CD4-positive, alpha-beta T cell (primary cell): Measurements from ENCODE around the gene BIRC5. TPM values are rescaled to one million over a fixed set of nuclear protein-coding genes. Genes with fewer than 3 reads are reported as not detected.

Source experiments
- ATAC-seq: fragments of 200-7000 bp; cut with Tn5 transposase; one replicate; pipeline ENCODE4 v1.10.0; 2022; ENCODE audit warnings: mild to moderate bottlenecking; ENCODE audit not compliant: poor library complexity
- CTCF ChIA-PET: fragments of 350-600 bp; sonication (Branson Sonifier 250); formaldehyde crosslinking; loops from one replicate; lab custom pipeline; 2021; ENCODE audit warnings: antibody characterized with exemption, inconsistent platforms; lab: Charles Lee
- POLR2A ChIA-PET: fragments of 350-600 bp; sonication (Branson Sonifier 250); formaldehyde crosslinking; loops from one replicate; lab custom pipeline; 2021; ENCODE audit warnings: antibody characterized with exemption, inconsistent platforms; lab: Charles Lee
- DNase-seq, 14 experiments: peaks; one replicate each; pipeline ENCODE4 v3.0.0-alpha.2; 2013 to 2020; ENCODE audit warnings: mixed read lengths in 2 of 14
- H3K27ac ChIP-seq, 2 donors: one replicate each; pipeline versions ENCODE4 v1.5.1 to v1.7.0; 2013; ENCODE audit warnings: low read length in 2 of 2, low read depth in 1 of 2, mild to moderate bottlenecking in 1 of 2
- H3K27me3 ChIP-seq, 2 experiments: 1 replicate in 1 of 2; 2 replicates in 1 of 2; pipeline versions ENCODE4 v1.6.1 to v1.7.0; 2013; ENCODE audit warnings: low read length in 2 of 2, control low read depth in 1 of 2, mild to moderate bottlenecking in 1 of 2, moderate library complexity in 1 of 2; ENCODE audit not compliant: insufficient read depth in 2 of 2, control insufficient read depth in 1 of 2
- H3K36me3 ChIP-seq: one replicate; pipeline ENCODE4 v1.6.1; 2013; ENCODE audit warnings: low read length, control low read depth; ENCODE audit not compliant: insufficient read depth
- H3K4me1 ChIP-seq: one replicate; pipeline ENCODE4 v1.6.1; 2013; ENCODE audit warnings: low read length, control low read depth; ENCODE audit not compliant: insufficient read depth
- H3K4me3 ChIP-seq: one replicate; pipeline ENCODE4 v1.5.1; 2013; ENCODE audit warnings: mild to moderate bottlenecking, low read length, moderate library complexity
- H3K9me3 ChIP-seq, 2 experiments: 1 replicate in 1 of 2; 2 replicates in 1 of 2; pipeline versions ENCODE4 v1.6.1 to v1.7.0; 2013; ENCODE audit warnings: low read length in 2 of 2, mild to moderate bottlenecking in 2 of 2, control low read depth in 1 of 2, moderate library complexity in 1 of 2; ENCODE audit not compliant: control insufficient read depth in 1 of 2, insufficient read depth in 1 of 2
- H3K27ac Mint-ChIP-seq: one replicate; pipeline ENCODE4 v1.8.0; 2020; ENCODE audit warnings: mixed read lengths
- H3K27me3 Mint-ChIP-seq: one replicate; pipeline ENCODE4 v1.8.0; 2021; ENCODE audit warnings: mixed read lengths
- H3K36me3 Mint-ChIP-seq: one replicate; pipeline ENCODE4 v1.8.0; 2021; ENCODE audit warnings: low read depth, mixed read lengths
- H3K4me1 Mint-ChIP-seq: one replicate; pipeline ENCODE4 v1.8.0; 2021; ENCODE audit warnings: low read depth, mixed read lengths
- H3K4me3 Mint-ChIP-seq: one replicate; pipeline ENCODE4 v1.8.0; 2020; ENCODE audit warnings: mild to moderate bottlenecking, mixed read lengths
- H3K9me3 Mint-ChIP-seq: one replicate; pipeline ENCODE4 v1.8.0; 2020; ENCODE audit warnings: mixed read lengths
- intact Hi-C, 2 experiments: fragments of 100-400 bp; cut with DNase I in 1 of 2; cut with micrococcal nuclease in 1 of 2; formaldehyde crosslinking; loops; one replicate each; pipeline versions ENCODE4 v1.15.1 to v1.9.0; 2023 to 2025; cut with DNase I, micrococcal nuclease
- total RNA-seq, 174 experiments: library from RNA in 2 of 174; stranded (reverse) in 2 of 174; gene quantifications; one replicate each; pipeline ENCODE4 v1.2.3 and lab custom pipeline; 2021 to 2026
- TF ChIP-seq, protein P1 (sequence below): fragments of 200-600 bp; IDR thresholded peaks from one replicate; pipeline ENCODE4 v1.8.0; 2022; ENCODE audit warnings: antibody characterized with exemption, mild to moderate bottlenecking

Gene BIRC5
- total RNA-seq, 2 experiments from 2014 or later = 0.39 to 0.41 TPM

DNA sequence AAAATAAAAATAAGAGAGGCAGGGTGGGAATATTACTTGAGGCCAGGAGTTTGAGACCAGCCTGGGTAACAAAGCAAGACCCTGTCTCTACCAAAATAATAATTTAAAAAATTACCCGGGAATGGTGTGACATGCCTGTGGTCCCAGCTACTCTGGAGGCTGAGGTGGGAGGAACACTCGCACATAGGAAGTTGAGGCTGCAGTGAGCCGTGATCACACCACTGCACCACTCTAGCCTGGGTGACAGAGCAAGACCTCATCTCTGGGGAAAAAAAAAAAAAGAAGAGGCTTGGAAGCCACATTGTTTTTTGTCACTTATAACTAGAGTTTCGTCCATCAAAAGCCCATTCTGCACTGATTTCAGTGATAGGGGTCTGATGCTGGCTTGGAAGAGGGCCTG is 14.1 kb downstream of the BIRC5 start:
- TF ChIP-seq, protein P1, sequence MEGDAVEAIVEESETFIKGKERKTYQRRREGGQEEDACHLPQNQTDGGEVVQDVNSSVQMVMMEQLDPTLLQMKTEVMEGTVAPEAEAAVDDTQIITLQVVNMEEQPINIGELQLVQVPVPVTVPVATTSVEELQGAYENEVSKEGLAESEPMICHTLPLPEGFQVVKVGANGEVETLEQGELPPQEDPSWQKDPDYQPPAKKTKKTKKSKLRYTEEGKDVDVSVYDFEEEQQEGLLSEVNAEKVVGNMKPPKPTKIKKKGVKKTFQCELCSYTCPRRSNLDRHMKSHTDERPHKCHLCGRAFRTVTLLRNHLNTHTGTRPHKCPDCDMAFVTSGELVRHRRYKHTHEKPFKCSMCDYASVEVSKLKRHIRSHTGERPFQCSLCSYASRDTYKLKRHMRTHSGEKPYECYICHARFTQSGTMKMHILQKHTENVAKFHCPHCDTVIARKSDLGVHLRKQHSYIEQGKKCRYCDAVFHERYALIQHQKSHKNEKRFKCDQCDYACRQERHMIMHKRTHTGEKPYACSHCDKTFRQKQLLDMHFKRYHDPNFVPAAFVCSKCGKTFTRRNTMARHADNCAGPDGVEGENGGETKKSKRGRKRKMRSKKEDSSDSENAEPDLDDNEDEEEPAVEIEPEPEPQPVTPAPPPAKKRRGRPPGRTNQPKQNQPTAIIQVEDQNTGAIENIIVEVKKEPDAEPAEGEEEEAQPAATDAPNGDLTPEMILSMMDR = no peak
- Histone ChIP-seq H3K4me1 (peaks cover 24% of the 10 kb centered on the region), H3K36me3 (no peaks in the 10 kb centered on the region), H3K9me3 (peaks cover 0 to 15% of the 10 kb centered on the region in 2 experiments), H3K4me3 (no peak overlapping the region), H3K27me3 (peaks cover 39 to 44% of the 10 kb centered on the region in 2 experiments), H3K27ac (no peak overlapping the region)
- ChIA-PET CTCF (no interaction called here), POLR2A (no interaction called here)
- no peak for ATAC-seq
- Mint-ChIP-seq H3K27me3 (peaks cover 33% of the 10 kb centered on the region), H3K4me1 (peaks cover 9% of the 10 kb centered on the region), H3K27ac (no peak overlapping the region), H3K9me3 (no peaks in the 10 kb centered on the region), H3K36me3 (no peaks in the 10 kb centered on the region), H3K4me3 (no peak overlapping the region)
- no peak for DNase-seq
- intact Hi-C loops = no loop called here

DNA sequence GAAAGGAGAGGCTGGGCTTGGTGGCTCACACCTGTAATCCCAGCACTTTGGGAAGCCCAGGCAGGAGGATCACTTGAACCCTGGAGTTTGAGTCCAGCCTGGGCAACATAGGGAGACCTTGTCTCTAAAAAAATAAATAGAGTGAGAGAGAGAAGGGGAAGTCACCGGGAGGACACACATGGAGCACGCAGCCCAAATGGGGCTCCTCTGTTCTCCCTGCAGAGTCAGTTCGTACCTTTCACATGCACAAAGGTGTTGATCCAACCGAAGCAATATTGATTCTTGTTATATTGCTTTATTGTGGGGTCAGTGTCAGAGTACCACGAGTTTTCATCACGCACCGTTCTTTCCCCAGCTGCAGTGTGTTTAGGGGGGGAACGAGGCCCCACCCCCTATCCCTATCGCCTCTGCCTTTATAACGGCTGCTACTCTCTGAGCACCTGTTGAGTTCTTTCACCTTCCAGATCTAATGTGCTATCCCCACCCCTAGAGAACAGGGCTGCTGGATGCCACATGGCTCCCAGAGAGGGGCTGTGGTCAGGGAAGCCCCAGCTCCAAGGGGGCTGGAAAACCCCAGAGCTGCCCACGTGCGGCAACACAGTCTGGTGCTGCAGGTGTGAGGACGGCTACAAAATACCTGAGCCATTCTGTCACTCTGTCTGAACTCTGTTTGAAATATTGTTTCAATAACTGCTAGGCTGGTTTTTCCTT is 16.4 kb downstream of the BIRC5 start:
- Histone ChIP-seq H3K27me3 (peaks cover 39 to 44% of the 10 kb centered on the region in 2 experiments), H3K4me1 (peaks cover 23% of the 10 kb centered on the region), H3K36me3 (no peaks in the 10 kb centered on the region), H3K27ac (no peak overlapping the region), H3K9me3 (peaks cover 0 to 15% of the 10 kb centered on the region in 2 experiments), H3K4me3 (no peak overlapping the region)
- Mint-ChIP-seq H3K4me3 (no peak overlapping the region), H3K9me3 (no peaks in the 10 kb centered on the region), H3K27ac (no peak overlapping the region), H3K36me3 (no peaks in the 10 kb centered on the region), H3K27me3 (peaks cover 33% of the 10 kb centered on the region), H3K4me1 (peaks cover 5% of the 10 kb centered on the region)
- intact Hi-C loops = no loop called here
- POLR2A ChIA-PET = no interaction called here
- TF ChIP-seq, protein P1 = no peak
- CTCF ChIA-PET = no interaction called here
- ATAC-seq (no peak), DNase-seq (peak in 1 of 14 experiments; percentile 26)

DNA sequence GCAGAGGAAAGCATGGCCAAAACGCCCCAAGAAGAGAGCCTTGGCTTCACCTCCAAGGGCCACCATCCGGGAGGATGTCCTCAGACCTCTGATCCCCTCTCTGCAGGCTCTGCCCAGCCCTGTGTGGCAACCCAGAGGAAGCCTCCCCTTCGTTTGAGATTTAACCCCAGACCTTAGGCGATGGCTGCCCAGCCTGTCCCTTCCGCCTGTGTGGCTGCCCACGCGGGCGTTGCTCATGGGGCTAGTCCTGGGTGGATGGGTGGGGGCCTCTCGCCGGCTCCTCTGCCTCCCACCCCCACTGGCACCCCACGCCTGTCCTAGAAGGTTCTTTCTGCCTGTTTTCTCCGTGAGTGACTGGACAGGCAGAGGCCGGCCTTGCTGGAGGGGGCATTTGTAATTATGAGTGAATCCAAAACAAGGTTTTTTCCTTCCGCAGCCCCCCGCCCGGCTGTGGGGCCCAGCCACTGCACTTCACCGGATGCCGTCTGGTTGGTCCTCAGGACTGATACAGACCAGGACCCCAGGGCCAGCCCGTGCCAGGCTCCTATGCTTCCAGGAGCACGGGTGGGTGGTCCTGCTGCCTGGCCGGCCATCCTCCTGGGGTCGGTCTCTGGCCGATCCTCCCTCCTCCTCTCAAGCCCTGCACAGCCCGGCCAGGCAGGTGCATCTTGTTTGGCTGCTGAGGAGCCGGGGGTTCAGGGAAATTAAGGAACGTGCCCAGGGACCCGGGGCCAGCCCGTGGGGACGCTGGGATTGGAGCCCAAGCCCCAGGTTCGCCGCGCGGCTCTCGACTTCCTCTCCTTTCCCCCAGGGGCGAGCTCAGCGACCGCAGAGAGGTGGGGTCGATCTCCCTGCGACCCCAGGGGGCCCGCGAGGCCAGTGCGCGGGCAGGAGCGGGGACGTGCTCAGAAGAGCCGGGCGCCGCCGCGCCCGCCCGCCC is 17.2 kb downstream of the BIRC5 start, which contains the start of gene TMEM235:
TMEM235 (plus strand) TSS at position 636 of the 940 bp plus-strand sequence. CDS start 393 bp downstream, outside the sequence.
- no peak within 1 kb of the TSS for H3K4me3 ChIP-seq
- peaks cover 39 to 44% of the 10 kb centered on the region in 2 experiments for H3K27me3 ChIP-seq
- peaks cover 0 to 15% of the 10 kb centered on the region in 2 experiments for H3K9me3 ChIP-seq
- Mint-ChIP-seq H3K27ac (no peak within 1 kb of the TSS), H3K4me3 (no peak within 1 kb of the TSS), H3K27me3 (peaks cover 33% of the 10 kb centered on the region), H3K4me1 (peaks cover 5% of the 10 kb centered on the region), H3K36me3 (no peaks in the 10 kb centered on the region), H3K9me3 (no peaks in the 10 kb centered on the region)
- no peaks in the 10 kb centered on the region for H3K36me3 ChIP-seq
- no peak within 1 kb of the TSS for H3K27ac ChIP-seq
- TF ChIP-seq, protein P1 = no peak
- intact Hi-C loops = no loop called here
- DNase-seq = no peak
- ATAC-seq = no peak
- ChIA-PET CTCF (interaction anchor here (1.4 kb wide), 1 partner anchor 129 kb away, joined by 3 read pairs; no protein-coding TSS in a partner anchor), POLR2A (no interaction called here)
- H3K4me1 ChIP-seq = peaks cover 23% of the 10 kb centered on the region
